Measurements from ENCODE around the gene AKT3.
"Not testable (repeated sequence)": the region's sequence is repeated elsewhere in the genome, so short reads cannot be mapped to it uniquely, and the experiment has no call there.

DNA sequence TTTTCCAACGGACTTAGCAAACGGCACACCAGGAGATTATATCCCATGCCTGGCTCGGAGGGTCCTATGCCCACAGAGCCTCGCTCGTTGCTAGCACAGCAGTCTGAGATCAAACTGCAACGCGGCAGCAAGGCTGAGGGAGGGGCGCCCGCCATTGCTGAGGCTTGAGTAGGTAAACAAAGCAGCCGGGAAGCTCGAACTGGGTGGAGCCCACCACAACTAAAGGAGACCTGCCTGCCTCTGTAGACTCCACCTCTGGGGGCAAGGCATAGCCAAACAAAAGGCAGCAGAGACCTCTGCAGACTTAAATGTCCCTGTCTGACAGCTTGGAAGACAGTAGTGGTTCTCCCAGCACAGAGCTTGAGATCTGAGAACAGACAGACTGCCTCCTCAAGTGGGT, 42.7 kb downstream of the AKT3 start:
- not testable (repeated sequence) for TF ChIP-seq POLR2A, EP300 (IDR thresholded peaks at IDR 0.05)
- TF ChIP-seq, protein P1, sequence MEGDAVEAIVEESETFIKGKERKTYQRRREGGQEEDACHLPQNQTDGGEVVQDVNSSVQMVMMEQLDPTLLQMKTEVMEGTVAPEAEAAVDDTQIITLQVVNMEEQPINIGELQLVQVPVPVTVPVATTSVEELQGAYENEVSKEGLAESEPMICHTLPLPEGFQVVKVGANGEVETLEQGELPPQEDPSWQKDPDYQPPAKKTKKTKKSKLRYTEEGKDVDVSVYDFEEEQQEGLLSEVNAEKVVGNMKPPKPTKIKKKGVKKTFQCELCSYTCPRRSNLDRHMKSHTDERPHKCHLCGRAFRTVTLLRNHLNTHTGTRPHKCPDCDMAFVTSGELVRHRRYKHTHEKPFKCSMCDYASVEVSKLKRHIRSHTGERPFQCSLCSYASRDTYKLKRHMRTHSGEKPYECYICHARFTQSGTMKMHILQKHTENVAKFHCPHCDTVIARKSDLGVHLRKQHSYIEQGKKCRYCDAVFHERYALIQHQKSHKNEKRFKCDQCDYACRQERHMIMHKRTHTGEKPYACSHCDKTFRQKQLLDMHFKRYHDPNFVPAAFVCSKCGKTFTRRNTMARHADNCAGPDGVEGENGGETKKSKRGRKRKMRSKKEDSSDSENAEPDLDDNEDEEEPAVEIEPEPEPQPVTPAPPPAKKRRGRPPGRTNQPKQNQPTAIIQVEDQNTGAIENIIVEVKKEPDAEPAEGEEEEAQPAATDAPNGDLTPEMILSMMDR (IDR thresholded peaks at IDR 0.05) = not testable (repeated sequence)
